OCI-LY7 (cell line): ENCODE results near the gene TIRAP.

ENCODE experiments used
- CTCF ChIP-seq: fragments of 200-600 bp; sonication (generic); conservative IDR thresholded peaks from 2 replicates; pipeline ENCODE4 v1.5.1; 2014; ENCODE audit warnings: mild to moderate bottlenecking, antibody characterized with exemption, low read length, moderate library complexity, mixed read lengths
- EZH2phosphoT487 ChIP-seq: fragments of 200-600 bp; sonication (generic); IDR thresholded peaks from 2 replicates; pipeline ENCODE4 v1.6.1; 2018; ENCODE audit warnings: low read depth, borderline replicate concordance, mild to moderate bottlenecking, mixed run types, antibody characterized with exemption, low read length, moderate library complexity, mixed read lengths

GRCh38 chr11:126329644-126330211 is 46.8 kb downstream of the TIRAP start:
- TF ChIP-seq CTCF (no peak), EZH2phosphoT487 (no peak)
